Transverse colon (tissue), 4 donors: ENCODE results near the gene NEUROG3. TPM values are rescaled to one million over a fixed set of nuclear protein-coding genes. Genes with fewer than 3 reads are reported as not detected.

Experiments used
- DNase-seq: peaks from one replicate; pipeline ENCODE4 v3.0.0-alpha.2; 2019
- H3K27ac ChIP-seq, 4 donors: fragments of 200-600 bp; sonication (generic); 2 replicates each; pipeline ENCODE4 v1.5.1; 2016 to 2018; ENCODE audit warnings: inconsistent platforms in 4 of 4
- H3K27me3 ChIP-seq: fragments of 200-600 bp; sonication (generic); 2 replicates; pipeline ENCODE4 v1.5.1; 2017; ENCODE audit warnings: inconsistent platforms
- H3K36me3 ChIP-seq, 4 donors: fragments of 200-600 bp; sonication (generic); 2 replicates each; pipeline ENCODE4 v1.5.1; 2017 to 2019; ENCODE audit warnings: inconsistent platforms in 4 of 4
- H3K4me1 ChIP-seq, 4 donors: fragments of 200-600 bp; sonication (generic); 2 replicates each; pipeline ENCODE4 v1.5.1; 2017 to 2020; ENCODE audit warnings: inconsistent platforms in 4 of 4
- H3K4me3 ChIP-seq, 4 donors: fragments of 200-600 bp; sonication (generic); 1 replicate in 1 of 4; 2 replicates in 3 of 4; pipeline versions ENCODE4 v1.5.1 to v1.6.1; 2017 to 2019; ENCODE audit warnings: inconsistent platforms in 4 of 4
- H3K9me3 ChIP-seq, 2 donors: fragments of 200-600 bp; sonication (generic); 2 replicates each; pipeline ENCODE4 v1.5.1; 2017 to 2019; ENCODE audit warnings: inconsistent platforms in 2 of 2
- CTCF ChIP-seq, 5 experiments: fragments of 200-600 bp in 3 of 5; fragments of 450-650 bp in 2 of 5; sonication (generic) in 3 of 5; IDR thresholded peaks; 1 replicate in 2 of 5; 2 replicates in 3 of 5; pipeline ENCODE4 v1.5.1; 2016 to 2017; ENCODE audit warnings: antibody characterized with exemption in 5 of 5, inconsistent platforms in 3 of 5, mild to moderate bottlenecking in 2 of 5, moderate library complexity in 1 of 5
- EP300 ChIP-seq: sonication (generic); formaldehyde crosslinking; IDR thresholded peaks from one replicate; pipeline ENCODE4 v1.6.1; 2017; ENCODE audit warnings: antibody characterized with exemption, low read depth
- POLR2A ChIP-seq: fragments of 450-650 bp; IDR thresholded peaks from one replicate; pipeline ENCODE4 v1.6.1; 2016; ENCODE audit warnings: antibody characterized with exemption, mild to moderate bottlenecking, moderate library complexity
- POLR2AphosphoS5 ChIP-seq, 3 donors: sonication (generic); formaldehyde crosslinking; IDR thresholded peaks; one replicate each; pipeline ENCODE4 v1.6.1; 2016; ENCODE audit warnings: antibody characterized with exemption in 3 of 3
- WGBS, 2 donors: methylation state at CpG; one replicate each; pipeline ENCODE4 v1.1.5; 2018; ENCODE audit warnings: low coverage in 1 of 2; 5-methylcytosine and 5-hydroxymethylcytosine counted together
- in situ Hi-C, 4 donors: fragments of 200-750 bp; cut with MboI; loops; one replicate each; pipeline versions ENCODE4 v1.15.0 to v1.15.1; 2017; ENCODE audit warnings: low sequenced_read_pairs in 3 of 4, low pct_ligation_motif_present in 1 of 4, low pct_unique_long_range_greater_than_20kb in 1 of 4
- intact Hi-C: fragments of 100-400 bp; cut with DNase I; formaldehyde crosslinking; loops from one replicate; pipeline ENCODE4 v1.15.1; 2023; ENCODE audit warnings: low total_unique reads
- total RNA-seq, 4 donors: library from RNA; depleted of rRNA; stranded (reverse); fragments of >200 nt; gene quantifications; one replicate each; pipeline ENCODE4 v1.1.0, GENCODE V29; 2016

NEUROG3 gene
- total RNA-seq, 4 donors from 2014 or later, result 0.41 to 8.2 (median 0.64) TPM; not detected in 1

GRCh38 chr10:69579464-69580060, 6.3 kb upstream of the NEUROG3 start:
- Histone ChIP-seq H3K27ac (no peak overlapping the region), H3K4me1 (no peaks in the 10 kb centered on the region), H3K4me3 (no peak overlapping the region), H3K27me3 (peaks cover 69% of the 10 kb centered on the region), H3K36me3 (no peaks in the 10 kb centered on the region), H3K9me3 (no peaks in the 10 kb centered on the region)
- WGBS, 2 donors, result 20 to 27% methylated on average over 4 to 8 of the region's 8 CpGs
- TF ChIP-seq EP300 (no peak), POLR2A (no peak), CTCF (IDR thresholded peaks at IDR 0.05) (no peak), POLR2AphosphoS5 (IDR thresholded peaks at IDR 0.05) (no peak)
- in situ Hi-C loops (no loop called here), intact Hi-C loops (no loop called here)
- no peak for DNase-seq

GRCh38 chr10:69578508-69578991, 5.3 kb upstream of the NEUROG3 start:
- TF ChIP-seq POLR2AphosphoS5 (IDR thresholded peaks at IDR 0.05) (no peak), EP300 (no peak), CTCF (IDR thresholded peaks at IDR 0.05) (no peak), POLR2A (no peak)
- intact Hi-C loops (no loop called here), in situ Hi-C loops (no loop called here)
- no peaks in the 10 kb centered on the region for H3K9me3 ChIP-seq
- DNase-seq, result no peak
- H3K27ac ChIP-seq, result no peak overlapping the region
- WGBS, 2 donors, result 19% methylated on average over 32 of the region's 32 CpGs; no CpG with 5 or more reads in 1 of the 2 donors
- H3K4me1 ChIP-seq, result peaks cover 0 to 2% (median 1%) of the 10 kb centered on the region in 4 donors
- no peak overlapping the region for H3K4me3 ChIP-seq
- H3K27me3 ChIP-seq, result peaks cover 79% of the 10 kb centered on the region
- H3K36me3 ChIP-seq, result no peaks in the 10 kb centered on the region

- intact Hi-C loops, result no loop called here
- no peak for DNase-seq
- Histone ChIP-seq H3K27me3 (peaks cover 89% of the 10 kb centered on the region), H3K9me3 (no peaks in the 10 kb centered on the region), H3K27ac (no peak overlapping the region), H3K4me1 (peaks cover 0 to 11% (median 8%) of the 10 kb centered on the region in 4 donors), H3K4me3 (no peak overlapping the region), H3K36me3 (no peaks in the 10 kb centered on the region)
- TF ChIP-seq POLR2AphosphoS5 (IDR thresholded peaks at IDR 0.05), result no peak
- TF ChIP-seq EP300, result no peak
- no peak for TF ChIP-seq POLR2A
- 0 to 3% methylated on average over 3 to 44 of the region's 51 CpGs for WGBS, 2 donors
- in situ Hi-C loops, result no loop called here
Measured at GRCh38 chr10:69577268-69578232, 4.3 kb upstream of the NEUROG3 start.

- intact Hi-C loops, result no loop called here
- no peaks in the 10 kb centered on the region for H3K9me3 ChIP-seq
- H3K4me3 ChIP-seq, result no peak overlapping the region
- no peaks in the 10 kb centered on the region for H3K36me3 ChIP-seq
- no peak overlapping the region for H3K27ac ChIP-seq
- peaks cover 0 to 17% (median 10%) of the 10 kb centered on the region in 4 donors for H3K4me1 ChIP-seq
- no peak for TF ChIP-seq EP300
- TF ChIP-seq POLR2AphosphoS5 (IDR thresholded peaks at IDR 0.05), result no peak
- no peak for TF ChIP-seq CTCF (IDR thresholded peaks at IDR 0.05)
- no peak for TF ChIP-seq POLR2A
- in situ Hi-C loops, result no loop called here
- no peak for DNase-seq
- peaks cover 100% of the 10 kb centered on the region for H3K27me3 ChIP-seq
- WGBS, 2 donors, result 0 to 13% methylated on average over 1 to 28 of the region's 28 CpGs
Measured at GRCh38 chr10:69576334-69577011, 3.3 kb upstream of the NEUROG3 start.
